Cerebellar nuclear complex (tissue), 1 donor: ENCODE data around the gene ROS1.
"Not testable (repeated sequence)": the region's sequence is repeated elsewhere in the genome, so short reads cannot be mapped to it uniquely, and the experiment has no call there.

Experiments used
- DNase-seq, 2 experiments: peaks; one replicate each; lab custom pipeline; 2025; lab: John Stamatoyannopoulos, UW

The ROS1 gene

DNA sequence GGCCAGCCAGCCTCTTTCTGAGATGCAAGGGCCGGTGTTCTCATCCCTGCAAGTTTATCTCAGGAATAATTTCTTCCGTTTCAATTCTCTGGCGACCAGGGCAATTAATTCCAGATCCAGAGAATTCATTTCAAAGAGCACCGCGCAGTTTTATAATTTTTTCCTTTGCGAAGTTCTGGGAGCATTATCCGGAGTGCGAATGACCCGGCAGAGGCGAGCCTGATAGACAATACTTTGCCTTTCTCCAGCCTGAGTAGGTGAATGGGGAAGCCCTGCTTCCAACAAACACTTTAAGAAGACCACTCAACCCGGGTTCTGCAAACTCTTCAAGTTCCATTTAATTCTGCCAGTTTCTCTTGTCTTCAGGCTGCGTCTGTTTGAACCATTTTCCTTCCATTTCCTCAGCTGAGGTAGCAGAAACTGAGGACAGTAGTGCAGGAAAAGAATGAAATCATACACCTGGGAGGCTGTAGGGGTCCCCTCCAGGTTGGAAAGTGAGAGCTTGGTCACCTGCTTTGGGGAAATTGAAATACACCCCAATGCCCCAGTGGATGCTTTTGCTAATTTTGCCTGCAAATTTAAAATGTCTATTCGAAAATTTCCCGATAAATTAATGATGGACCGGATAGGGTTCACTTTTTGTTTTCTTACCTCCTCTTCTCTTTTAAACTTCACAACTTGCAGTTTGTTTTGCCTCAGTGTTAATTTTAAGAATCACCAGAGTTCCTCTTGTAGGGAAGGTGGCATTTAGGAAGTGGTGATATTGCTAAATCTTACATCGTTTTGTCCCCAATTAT is 159.3 kb downstream of the ROS1 start:
- no peak for DNase-seq

GRCh38 chr6:117265410-117266256 is 160.1 kb downstream of the ROS1 start, which contains the start of gene VGLL2:
Gene VGLL2, plus strand, starts transcription at chr6:117265558. Its CDS starts 206 bp downstream, at chr6:117265764.
- no peak for DNase-seq

DNA sequence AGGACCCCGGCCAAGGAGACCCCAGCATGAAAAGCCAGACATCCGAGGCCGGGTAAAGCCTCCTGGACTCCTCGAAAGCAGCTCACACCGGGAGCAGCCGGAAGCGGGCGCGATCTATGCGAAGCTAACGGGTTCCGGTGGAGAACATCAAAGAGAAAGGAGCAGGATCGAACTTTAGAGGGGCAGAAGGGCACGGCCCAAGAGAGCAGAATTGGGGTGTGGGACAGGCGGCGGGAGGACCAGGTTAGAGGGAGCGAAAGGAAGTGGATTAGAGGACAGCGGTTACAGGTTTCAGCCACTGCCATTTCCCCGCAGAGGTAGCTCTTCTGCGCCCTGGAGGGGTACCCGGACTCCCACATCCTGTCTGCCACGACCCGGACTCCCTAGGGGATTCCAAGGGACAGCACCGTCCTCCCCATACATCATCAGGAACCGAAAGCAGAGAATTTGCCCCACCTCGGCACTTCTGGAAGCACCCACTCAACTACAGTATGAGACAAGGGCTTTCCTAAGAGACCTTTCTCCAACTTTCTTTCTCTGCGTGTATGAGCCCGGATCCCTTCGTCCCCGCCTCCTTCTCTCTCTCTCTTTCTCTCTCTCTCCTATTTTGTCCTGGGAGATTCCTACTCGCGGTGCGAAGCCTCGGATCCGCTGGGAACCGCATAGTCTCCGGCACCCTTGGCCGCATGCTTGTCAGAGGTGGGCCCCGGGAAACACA is 160.9 kb downstream of the ROS1 start:
- no peak for DNase-seq

DNA sequence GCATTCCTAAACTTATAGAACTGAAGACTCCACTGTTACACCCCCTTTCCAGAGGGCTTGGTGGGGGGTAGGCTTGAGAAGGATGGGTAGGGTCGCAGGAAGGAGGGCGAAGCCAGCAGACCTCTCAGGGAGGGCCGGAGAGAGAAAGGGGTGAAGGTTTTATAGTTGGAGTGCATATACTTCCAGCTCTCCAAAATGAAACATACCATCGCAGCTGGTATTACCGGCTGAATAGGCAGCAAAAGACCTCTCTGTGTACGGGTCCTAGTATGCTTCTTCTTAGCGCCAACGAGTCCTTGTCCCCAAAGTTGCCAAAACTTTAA is 161.4 kb downstream of the ROS1 start:
- DNase-seq, result no peak

DNA sequence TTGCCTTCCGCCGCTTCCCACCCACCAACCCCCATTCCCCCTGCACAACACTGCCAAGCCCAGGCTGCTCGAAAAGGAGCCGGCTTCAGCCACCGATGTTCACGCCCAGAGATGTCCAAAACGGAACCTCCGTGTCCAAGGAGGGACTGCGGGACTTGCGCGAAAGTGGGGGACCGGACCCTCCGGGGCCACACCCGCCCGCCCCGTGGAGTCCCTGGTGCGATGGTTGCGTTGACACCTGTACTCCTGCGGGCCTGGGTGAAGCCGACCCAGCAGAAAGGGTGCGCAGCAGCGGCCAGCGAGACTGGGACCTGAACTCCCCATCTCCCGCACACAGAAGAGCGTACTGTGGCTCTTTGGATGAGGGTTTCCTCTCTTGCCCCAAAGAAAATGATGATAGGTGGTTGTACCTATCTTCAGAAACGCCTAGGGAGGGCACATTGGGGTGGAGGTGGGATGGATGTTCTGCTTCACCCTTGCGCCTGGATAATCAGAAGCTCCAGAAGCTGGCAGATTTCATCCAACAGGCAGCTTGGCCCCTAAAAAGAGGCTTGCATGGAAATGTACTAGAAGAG is 162.3 kb downstream of the ROS1 start:
- DNase-seq, result no peak

DNA sequence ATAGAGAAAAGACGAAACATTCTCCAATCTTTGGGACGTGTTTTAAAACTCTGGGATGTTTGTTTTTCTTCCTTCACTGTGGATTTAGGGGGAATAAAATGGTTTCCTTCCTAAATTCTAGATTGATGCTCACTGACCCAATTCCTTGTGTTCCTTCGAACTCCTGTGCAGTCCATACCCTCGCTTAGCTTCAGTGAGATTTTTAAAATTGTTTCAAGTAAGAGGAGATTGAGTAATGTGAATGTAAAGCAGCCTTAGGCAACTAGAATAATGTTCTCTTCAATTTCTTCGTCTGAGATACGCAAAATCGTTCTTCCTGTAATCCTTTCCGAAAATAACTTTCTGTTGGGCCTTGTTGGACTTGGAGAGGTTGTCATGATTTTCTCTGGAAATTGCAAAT is 162.9 kb downstream of the ROS1 start:
- no peak for DNase-seq

DNA sequence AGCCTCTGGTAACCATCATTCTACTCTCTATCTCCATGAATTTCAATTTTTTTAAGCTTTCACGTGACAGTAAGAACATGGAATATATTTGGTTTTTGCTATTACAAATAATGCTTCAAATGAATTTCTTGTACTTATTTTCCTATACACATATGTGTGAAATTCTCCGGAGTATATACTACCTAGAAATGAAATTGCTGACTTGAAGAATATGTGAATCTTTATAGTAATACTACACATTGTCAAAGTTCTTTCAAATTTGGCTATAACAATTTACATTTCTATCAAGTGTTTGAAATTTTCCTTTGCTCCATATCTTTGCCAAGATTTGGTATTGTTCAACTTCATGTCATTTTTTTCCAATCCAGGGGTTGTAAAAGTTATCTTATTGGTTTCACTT is 172.0 kb downstream of the ROS1 start:
- no peak for DNase-seq

DNA sequence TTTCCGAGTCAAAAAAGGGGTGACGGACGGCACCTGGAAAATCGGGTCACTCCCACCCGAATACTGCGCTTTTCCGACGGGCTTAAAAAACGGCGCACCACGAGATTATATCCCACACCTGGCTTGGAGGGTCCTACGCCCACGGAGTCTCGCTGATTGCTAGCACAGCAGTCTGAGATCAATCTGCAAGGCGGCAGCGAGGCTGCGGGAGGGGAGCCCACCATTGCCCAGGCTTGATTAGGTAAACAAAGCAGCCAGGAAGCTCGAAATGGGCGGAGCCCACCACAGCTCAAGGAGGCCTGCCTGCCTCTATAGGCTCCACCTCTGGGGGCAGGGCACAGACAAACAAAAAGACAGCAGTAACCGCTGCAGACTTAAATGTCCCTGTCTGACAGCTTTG is 180.8 kb downstream of the ROS1 start:
- DNase-seq, result not testable (repeated sequence)

DNA sequence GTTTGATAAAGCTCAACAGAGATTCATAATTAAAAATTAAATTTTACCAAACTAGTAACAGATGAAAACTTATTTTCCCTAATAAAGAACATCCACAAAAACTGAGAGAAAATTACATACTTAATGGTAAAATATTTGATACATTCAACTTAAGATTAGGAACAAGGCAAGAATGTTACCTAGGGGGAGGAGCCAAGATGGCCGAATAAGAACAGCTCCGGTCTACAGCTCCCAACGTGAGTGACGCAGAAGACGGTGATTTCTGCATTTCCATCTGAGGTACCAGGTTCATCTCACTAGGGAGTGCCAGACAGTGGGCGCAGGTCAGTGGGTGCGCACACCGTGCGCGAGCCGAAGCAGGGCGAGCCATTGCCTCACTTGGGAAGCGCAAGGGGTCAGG is 181.2 kb downstream of the ROS1 start:
- not testable (repeated sequence) for DNase-seq
